Neural cell (in vitro differentiated cells): Measurements from ENCODE around the gene ADCK2. TPM values are rescaled to one million over a fixed set of nuclear protein-coding genes. Genes with fewer than 3 reads are reported as not detected.
"Not testable (repeated sequence)": the region's sequence is repeated elsewhere in the genome, so short reads cannot be mapped to it uniquely, and the experiment has no call there.

Experiments
- H2AFZ ChIP-seq: fragments of 200-600, 300-800 bp; sonication (generic), shearing (Covaris generic); 2 replicates; pipeline ENCODE4 v1.6.0; 2014; ENCODE audit warnings: low read depth, mild to moderate bottlenecking, antibody characterized with exemption, low read length, moderate library complexity
- H3F3A ChIP-seq: fragments of 200-600 bp; shearing (Covaris generic); 2 replicates; pipeline ENCODE4 v1.6.1; 2016; ENCODE audit warnings: mild to moderate bottlenecking, moderate library complexity, mixed read lengths, antibody characterized with exemption, low read length; ENCODE audit not compliant: insufficient read depth, poor library complexity, severe bottlenecking
- H3K27ac ChIP-seq: fragments of 200-600, 300-800 bp; sonication (generic), shearing (Covaris generic); 2 replicates; pipeline ENCODE4 v1.5.1; 2014; ENCODE audit warnings: mild to moderate bottlenecking, low read length, moderate library complexity
- H3K27me3 ChIP-seq: fragments of 300-800, 200-600 bp; sonication (generic), shearing (Covaris generic); 2 replicates; pipeline ENCODE4 v1.6.0; 2014; ENCODE audit warnings: mild to moderate bottlenecking, low read depth, low read length, moderate library complexity; ENCODE audit not compliant: insufficient read depth
- H3K36me3 ChIP-seq: fragments of 300-800, 200-600 bp; sonication (generic), shearing (Covaris generic); 2 replicates; pipeline ENCODE4 v1.5.1; 2014; ENCODE audit warnings: mild to moderate bottlenecking, antibody characterized with exemption, low read length, moderate library complexity; ENCODE audit not compliant: insufficient read depth
- H3K4me2 ChIP-seq: fragments of 300-800, 200-600 bp; sonication (generic), shearing (Covaris generic); 2 replicates; pipeline ENCODE4 v1.6.0; 2014; ENCODE audit warnings: mild to moderate bottlenecking, low read length
- H3K4me3 ChIP-seq: fragments of 300-800, 200-600 bp; sonication (generic), shearing (Covaris generic); 2 replicates; pipeline ENCODE4 v1.5.1; 2014; ENCODE audit warnings: mild to moderate bottlenecking, low read length, moderate library complexity
- H3K79me2 ChIP-seq: fragments of 200-600 bp; shearing (Covaris generic); replicated peaks from 2 replicates; pipeline ENCODE4 v1.6.0; 2014; ENCODE audit warnings: mild to moderate bottlenecking, low read length, moderate library complexity; ENCODE audit not compliant: insufficient read depth
- H3K9ac ChIP-seq: fragments of 300-800, 200-600 bp; sonication (generic), shearing (Covaris generic); 2 replicates; pipeline ENCODE4 v1.6.1; 2016; ENCODE audit warnings: mild to moderate bottlenecking, low read length, mixed read lengths
- H3K9me2 ChIP-seq: fragments of 200-600 bp; shearing (Covaris generic); 2 replicates; pipeline ENCODE4 v1.6.1; 2016; ENCODE audit warnings: mild to moderate bottlenecking, low read length, mixed read lengths; ENCODE audit not compliant: insufficient read depth
- H3K9me3 ChIP-seq: fragments of 200-600, 300-800 bp; sonication (generic), shearing (Covaris generic); 2 replicates; pipeline ENCODE4 v1.6.1; 2016; ENCODE audit warnings: mild to moderate bottlenecking, mixed run types, low read length, moderate library complexity, mixed read lengths
- H4K20me1 ChIP-seq: fragments of 200-600 bp; shearing (Covaris generic); 2 replicates; pipeline ENCODE4 v1.6.1; 2016; ENCODE audit warnings: mild to moderate bottlenecking, mixed run types; ENCODE audit not compliant: insufficient read depth
- EP300 ChIP-seq: fragments of 450-650 bp; conservative IDR thresholded peaks from 2 replicates; pipeline ENCODE4 v1.6.1; 2014; ENCODE audit warnings: antibody characterized with exemption, mild to moderate bottlenecking, moderate library complexity; ENCODE audit not compliant: poor library complexity, severe bottlenecking
- EZH2 ChIP-seq: fragments of 200-600, 300-800 bp; shearing (Covaris generic), sonication (generic); IDR thresholded peaks from 2 replicates; pipeline ENCODE4 v1.6.1; 2014; ENCODE audit warnings: antibody characterized with exemption, low read length, borderline replicate concordance, mild to moderate bottlenecking; ENCODE audit not compliant: insufficient read depth, poor library complexity, severe bottlenecking
- MXI1 ChIP-seq: fragments of 450-650 bp; conservative IDR thresholded peaks from 2 replicates; pipeline ENCODE4 v1.6.1; 2014; ENCODE audit warnings: antibody characterized with exemption, mild to moderate bottlenecking; ENCODE audit not compliant: poor library complexity, severe bottlenecking
- POLR2AphosphoS5 ChIP-seq: IDR thresholded peaks from 2 replicates; pipeline ENCODE4 v1.6.1; 2012
- RAD21 ChIP-seq: fragments of 450-650 bp; conservative IDR thresholded peaks from 2 replicates; pipeline ENCODE4 v1.6.1; 2014; ENCODE audit warnings: antibody characterized with exemption, mild to moderate bottlenecking, moderate library complexity
- SMC3 ChIP-seq: fragments of 450-650 bp; conservative IDR thresholded peaks from 2 replicates; pipeline ENCODE4 v1.6.1; 2014; ENCODE audit warnings: antibody characterized with exemption, mild to moderate bottlenecking, moderate library complexity; ENCODE audit not compliant: poor library complexity
- TAF1 ChIP-seq: IDR thresholded peaks from 2 replicates; pipeline ENCODE4 v1.6.1; 2012; ENCODE audit warnings: low read depth
- polyA plus RNA-seq: library from polyadenylated mRNA; depleted of rRNA; stranded (reverse); fragments of >200 nt; gene quantifications from 2 replicates; pipeline ENCODE4 v1.2.3, GENCODE V29; 2014
- TF ChIP-seq, protein P1 (sequence below): IDR thresholded peaks from 2 replicates; pipeline ENCODE4 v1.6.1; 2012; ENCODE audit warnings: borderline replicate concordance
- TF ChIP-seq, protein P2 (sequence below): fragments of 450-650 bp; IDR thresholded peaks from 2 replicates; pipeline ENCODE4 v1.5.1; 2014; ENCODE audit warnings: antibody characterized with exemption, mild to moderate bottlenecking, moderate library complexity; ENCODE audit not compliant: poor library complexity, severe bottlenecking

Gene ADCK2
- polyA plus RNA-seq, 1 donor from 2014 or later = 20.2 TPM

DNA sequence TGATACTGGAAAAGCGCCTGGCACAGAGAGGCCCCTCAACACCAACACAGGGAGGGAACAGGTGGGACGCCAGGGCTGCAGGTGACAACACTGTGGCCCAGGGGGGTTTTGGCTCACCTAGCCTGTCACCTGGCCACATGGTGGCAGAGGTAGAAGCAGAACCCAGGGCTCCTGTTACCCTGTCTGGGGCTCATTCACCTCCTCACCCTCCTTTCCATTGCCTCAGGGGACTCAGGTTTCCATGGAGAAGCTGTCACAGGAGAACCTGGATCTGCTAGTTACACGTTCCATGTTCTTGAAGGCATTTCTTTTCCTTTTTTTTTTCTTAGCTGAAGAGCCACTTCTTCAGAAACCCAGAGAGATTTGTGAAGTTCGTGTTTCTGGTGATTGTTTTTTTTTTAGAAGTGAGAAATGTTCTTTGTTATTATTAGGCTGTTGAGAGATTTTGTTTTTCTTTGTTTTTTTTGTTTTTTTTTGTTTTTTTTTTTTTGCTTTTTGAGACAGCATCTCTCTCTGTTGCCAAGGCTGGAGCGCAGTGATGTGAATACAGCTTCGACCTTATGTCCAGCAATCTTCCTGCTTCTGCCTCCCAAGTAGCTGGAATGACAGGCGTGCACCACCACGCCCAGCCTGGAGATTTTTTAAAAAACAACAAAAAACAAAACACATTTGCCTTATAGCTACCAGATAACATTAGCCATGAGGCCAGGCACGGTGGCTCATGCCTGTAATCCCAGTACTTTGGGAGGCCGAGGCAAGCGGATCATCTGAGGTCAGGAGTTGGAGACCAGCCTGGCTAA is 48.2 kb upstream of the ADCK2 start:
- Histone ChIP-seq H3K27ac (no peak overlapping the region), H3K79me2 (peaks cover 3% of the 10 kb centered on the region), H3K9ac (no peak overlapping the region), H3K9me2 (no peaks in the 10 kb centered on the region), H3K27me3 (no peaks in the 10 kb centered on the region), H3F3A (no peaks in the 10 kb centered on the region), H2AFZ (no peak overlapping the region), H3K4me3 (no peak overlapping the region), H3K4me2 (no peak overlapping the region), H4K20me1 (no peaks in the 10 kb centered on the region), H3K36me3 (no peaks in the 10 kb centered on the region), H3K9me3 (no peaks in the 10 kb centered on the region)
- TF ChIP-seq POLR2AphosphoS5 = no peak
- peak; percentile 12 for TF ChIP-seq SMC3
- no peak for TF ChIP-seq TAF1
- no peak for TF ChIP-seq EP300
- TF ChIP-seq EZH2 = no peak
- TF ChIP-seq RAD21 = no peak

DNA sequence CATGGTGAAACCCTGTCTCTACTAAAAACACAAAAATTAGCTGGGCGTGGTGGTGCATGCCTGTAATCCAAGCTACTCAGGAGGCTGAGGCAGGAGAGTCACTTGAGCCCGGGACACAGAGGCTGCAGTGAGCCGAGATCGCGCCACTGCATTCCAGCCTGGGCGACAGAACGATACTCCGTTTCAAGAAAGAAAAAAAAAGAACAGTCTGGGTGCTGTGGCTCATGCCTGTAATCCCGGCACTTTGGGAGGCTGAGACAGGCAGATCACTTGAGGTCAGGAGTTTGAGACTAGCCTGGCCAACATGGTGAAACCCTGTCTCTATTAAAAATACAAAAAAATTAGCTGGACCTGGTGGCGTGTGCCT is 47.6 kb upstream of the ADCK2 start:
- H3K79me2 ChIP-seq, H4K20me1 ChIP-seq, H3K36me3 ChIP-seq, H3K4me3 ChIP-seq, H2AFZ ChIP-seq, H3K27ac ChIP-seq, H3K27me3 ChIP-seq, H3K4me2 ChIP-seq, H3K9me3 ChIP-seq, H3F3A ChIP-seq, H3K9ac ChIP-seq, H3K9me2 ChIP-seq: not testable (repeated sequence)

DNA sequence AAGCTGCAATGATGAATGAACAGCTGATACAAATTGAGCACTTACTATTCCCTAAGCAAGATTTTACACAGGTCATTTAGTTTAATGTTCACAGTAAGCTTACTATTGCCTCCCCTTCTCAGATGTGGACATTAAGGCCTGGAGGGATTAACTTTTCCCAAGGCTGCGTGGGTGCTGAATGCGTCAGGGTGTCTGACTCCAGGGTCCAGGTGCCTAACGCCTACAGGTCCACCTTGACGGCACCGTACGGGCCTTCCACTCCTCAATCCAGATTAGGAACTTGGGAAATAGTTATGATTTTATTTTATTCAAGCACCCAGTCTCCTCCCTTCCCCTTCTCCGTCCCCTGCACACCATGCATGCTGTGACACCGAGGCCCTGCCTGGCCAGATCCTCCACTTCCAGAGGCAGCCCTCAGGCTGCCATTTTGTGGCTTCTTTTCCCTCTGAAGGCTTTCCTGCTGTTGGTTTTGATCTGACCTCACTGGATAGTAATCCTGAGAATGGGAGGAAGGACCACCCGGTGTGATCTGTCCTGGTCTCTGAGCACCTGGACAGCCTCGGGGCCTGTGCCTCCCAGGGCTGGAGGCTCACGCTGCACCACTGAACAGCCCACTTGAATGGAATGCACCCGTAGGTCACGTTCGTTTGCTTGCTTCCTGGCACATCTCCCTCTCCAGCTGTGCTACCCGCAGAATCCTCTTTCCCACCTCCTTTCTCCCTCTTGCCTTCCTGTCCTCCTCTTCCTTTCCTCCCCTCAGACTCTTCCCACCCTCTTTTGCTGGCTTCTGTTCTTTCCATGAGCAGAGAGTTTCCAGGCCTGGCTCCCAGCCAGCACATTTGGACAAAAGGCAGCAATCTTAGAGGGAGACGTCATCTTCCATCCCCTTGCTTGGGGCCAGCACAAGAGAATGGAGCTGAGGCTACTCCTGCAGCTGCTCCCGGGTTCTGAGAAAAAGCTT is 46.6 kb upstream of the ADCK2 start:
- H3K27me3 ChIP-seq = no peaks in the 10 kb centered on the region
- H3K9me2 ChIP-seq = no peaks in the 10 kb centered on the region
- H3K4me2 ChIP-seq = no peak overlapping the region
- no peaks in the 10 kb centered on the region for H4K20me1 ChIP-seq
- no peak overlapping the region for H3K9ac ChIP-seq
- TF ChIP-seq POLR2AphosphoS5 (no peak), MXI1 (no peak), EP300 (no peak)
- TF ChIP-seq, protein P1, sequence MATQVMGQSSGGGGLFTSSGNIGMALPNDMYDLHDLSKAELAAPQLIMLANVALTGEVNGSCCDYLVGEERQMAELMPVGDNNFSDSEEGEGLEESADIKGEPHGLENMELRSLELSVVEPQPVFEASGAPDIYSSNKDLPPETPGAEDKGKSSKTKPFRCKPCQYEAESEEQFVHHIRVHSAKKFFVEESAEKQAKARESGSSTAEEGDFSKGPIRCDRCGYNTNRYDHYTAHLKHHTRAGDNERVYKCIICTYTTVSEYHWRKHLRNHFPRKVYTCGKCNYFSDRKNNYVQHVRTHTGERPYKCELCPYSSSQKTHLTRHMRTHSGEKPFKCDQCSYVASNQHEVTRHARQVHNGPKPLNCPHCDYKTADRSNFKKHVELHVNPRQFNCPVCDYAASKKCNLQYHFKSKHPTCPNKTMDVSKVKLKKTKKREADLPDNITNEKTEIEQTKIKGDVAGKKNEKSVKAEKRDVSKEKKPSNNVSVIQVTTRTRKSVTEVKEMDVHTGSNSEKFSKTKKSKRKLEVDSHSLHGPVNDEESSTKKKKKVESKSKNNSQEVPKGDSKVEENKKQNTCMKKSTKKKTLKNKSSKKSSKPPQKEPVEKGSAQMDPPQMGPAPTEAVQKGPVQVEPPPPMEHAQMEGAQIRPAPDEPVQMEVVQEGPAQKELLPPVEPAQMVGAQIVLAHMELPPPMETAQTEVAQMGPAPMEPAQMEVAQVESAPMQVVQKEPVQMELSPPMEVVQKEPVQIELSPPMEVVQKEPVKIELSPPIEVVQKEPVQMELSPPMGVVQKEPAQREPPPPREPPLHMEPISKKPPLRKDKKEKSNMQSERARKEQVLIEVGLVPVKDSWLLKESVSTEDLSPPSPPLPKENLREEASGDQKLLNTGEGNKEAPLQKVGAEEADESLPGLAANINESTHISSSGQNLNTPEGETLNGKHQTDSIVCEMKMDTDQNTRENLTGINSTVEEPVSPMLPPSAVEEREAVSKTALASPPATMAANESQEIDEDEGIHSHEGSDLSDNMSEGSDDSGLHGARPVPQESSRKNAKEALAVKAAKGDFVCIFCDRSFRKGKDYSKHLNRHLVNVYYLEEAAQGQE = no peak
- TF ChIP-seq, protein P2, sequence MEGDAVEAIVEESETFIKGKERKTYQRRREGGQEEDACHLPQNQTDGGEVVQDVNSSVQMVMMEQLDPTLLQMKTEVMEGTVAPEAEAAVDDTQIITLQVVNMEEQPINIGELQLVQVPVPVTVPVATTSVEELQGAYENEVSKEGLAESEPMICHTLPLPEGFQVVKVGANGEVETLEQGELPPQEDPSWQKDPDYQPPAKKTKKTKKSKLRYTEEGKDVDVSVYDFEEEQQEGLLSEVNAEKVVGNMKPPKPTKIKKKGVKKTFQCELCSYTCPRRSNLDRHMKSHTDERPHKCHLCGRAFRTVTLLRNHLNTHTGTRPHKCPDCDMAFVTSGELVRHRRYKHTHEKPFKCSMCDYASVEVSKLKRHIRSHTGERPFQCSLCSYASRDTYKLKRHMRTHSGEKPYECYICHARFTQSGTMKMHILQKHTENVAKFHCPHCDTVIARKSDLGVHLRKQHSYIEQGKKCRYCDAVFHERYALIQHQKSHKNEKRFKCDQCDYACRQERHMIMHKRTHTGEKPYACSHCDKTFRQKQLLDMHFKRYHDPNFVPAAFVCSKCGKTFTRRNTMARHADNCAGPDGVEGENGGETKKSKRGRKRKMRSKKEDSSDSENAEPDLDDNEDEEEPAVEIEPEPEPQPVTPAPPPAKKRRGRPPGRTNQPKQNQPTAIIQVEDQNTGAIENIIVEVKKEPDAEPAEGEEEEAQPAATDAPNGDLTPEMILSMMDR = no peak
- no peak overlapping the region for H3K27ac ChIP-seq
- peaks cover 3% of the 10 kb centered on the region for H3K79me2 ChIP-seq
- no peak overlapping the region for H3K4me3 ChIP-seq
- H3K9me3 ChIP-seq = no peaks in the 10 kb centered on the region
- H3K36me3 ChIP-seq = no peaks in the 10 kb centered on the region
- no peak overlapping the region for H2AFZ ChIP-seq
- no peaks in the 10 kb centered on the region for H3F3A ChIP-seq
